GM18873 (cell line): Measurements from ENCODE around the gene GNL1.
"Not testable (repeated sequence)": the region's sequence is repeated elsewhere in the genome, so short reads cannot be mapped to it uniquely, and the experiment has no call there.

Experiments
- ATAC-seq: cut with Tn5 transposase; IDR thresholded peaks from one replicate; pipeline ENCODE4 v1.9.1; 2021; ENCODE audit warnings: mild to moderate bottlenecking, moderate library complexity, moderate number of reproducible peaks; ENCODE audit not compliant: unreplicated experiment, low FRiP score

GNL1 gene

DNA sequence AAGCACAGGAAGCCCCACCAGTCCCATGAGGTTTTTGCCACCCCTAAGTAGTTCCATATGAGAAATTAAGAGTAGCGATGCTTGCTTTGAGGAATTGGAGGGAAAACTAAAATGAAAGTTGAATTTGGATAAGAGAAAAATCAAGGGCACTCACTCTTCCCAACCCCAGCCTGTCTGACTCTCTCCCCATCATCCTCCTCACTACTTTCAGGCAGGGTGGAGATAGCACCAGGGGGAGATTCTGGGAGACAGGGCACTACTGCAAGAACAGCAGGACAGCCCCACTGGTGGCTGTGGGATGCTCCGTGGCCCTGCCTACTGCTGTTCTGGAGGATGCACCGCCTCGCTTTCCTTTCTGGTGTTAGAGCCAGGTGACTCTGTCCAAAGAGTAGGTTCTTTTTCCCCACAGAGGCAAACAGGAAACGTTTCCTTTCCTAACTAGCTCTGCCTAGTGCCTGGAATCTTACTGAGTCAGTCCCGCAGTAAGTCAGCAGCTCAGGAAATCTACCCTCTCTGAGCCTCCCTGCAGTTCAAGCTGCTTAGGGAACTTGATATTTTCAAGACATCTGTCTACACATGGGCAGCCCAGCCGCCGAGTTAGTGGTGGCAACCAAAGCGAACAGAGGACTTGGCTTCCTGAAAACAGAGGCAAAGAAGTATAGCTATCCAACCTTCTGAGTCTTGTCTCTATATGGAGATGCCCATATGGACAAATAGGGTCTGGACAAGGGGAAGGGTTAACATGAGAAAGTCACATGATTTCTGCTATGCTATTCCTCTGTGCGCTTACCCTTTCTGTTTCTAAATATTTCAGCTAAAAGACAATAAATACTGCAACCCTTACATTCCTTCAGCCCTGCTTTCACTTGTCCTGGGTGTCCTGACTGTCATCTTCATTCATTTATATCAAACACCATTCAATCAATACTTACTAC is 55.6 kb downstream of the GNL1 start:
- ATAC-seq, result no peak

DNA sequence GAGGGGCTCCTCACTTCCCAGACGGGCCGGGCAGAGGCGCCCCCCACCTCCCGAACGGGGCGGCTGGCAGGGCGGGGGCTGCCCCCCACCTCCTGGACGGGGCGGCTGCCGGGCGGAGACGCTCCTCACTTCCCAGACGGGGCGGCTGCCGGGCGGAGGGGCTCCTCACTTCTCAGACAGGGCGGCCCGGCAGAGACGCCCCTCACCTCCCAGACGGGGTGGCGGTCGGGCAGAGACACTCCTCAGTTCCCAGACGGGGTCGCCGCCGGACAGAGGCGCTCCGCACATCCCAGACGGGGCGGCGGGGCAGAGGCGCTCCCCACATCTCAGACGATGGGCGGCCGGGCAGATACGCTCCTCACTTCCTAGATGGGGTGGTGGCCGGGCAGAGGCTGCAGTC is 57.6 kb downstream of the GNL1 start:
- ATAC-seq, result not testable (repeated sequence)

DNA sequence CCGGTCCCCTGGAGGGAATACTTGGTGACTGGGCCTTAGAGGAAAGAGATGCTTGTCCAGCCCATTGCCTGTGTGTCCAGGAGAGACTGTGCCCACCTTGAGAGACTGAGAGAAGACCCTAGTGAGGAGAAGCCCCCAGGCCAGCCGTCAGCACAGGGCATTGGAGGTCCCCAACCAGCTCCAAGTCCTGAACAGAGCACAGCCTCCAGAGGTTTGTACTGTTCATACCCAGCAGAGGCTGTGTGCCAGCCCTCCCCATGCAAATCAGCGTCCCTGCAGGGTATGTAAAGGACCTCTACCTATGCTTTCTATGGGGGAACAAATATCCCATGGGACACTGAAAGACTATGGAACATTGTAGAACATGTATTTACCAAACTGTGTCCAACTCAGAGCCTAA is 58.6 kb downstream of the GNL1 start:
- ATAC-seq, result no peak

DNA sequence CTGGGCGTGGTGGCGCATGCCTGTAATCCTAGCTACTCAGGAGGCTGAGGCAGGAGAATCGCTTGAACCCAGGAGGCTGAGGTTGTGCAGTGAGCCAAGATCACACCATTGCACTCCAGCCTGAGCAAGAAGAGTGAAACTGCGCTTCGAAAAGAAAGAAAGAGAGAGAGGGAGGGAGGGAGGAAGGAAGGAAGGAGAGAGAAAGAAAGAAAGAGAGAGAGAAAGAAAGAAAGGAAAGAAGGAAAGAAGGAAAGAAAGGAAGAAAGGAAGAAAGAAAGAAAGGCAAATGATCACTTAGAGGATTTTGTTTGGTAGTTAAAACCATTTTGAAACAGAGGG is 59.1 kb downstream of the GNL1 start:
- not testable (repeated sequence) for ATAC-seq

DNA sequence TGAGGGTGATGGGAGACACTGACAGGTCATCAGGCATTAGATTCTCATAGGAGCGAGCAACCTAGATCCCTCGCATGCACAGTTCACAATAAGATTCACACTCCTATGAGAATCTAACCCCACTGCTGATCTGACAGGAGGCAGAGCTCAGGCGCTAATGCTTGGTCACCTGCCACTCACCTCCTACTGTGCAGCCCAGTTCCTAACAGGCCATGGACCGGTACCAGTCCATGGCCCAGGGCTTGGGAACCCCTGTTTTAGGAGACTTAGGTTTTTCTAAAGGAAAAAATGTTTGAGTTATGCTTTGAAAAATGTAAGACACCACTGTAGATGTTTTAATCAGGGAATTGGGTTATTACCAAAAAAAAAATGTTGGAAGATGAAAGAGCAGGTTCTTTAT is 60.3 kb downstream of the GNL1 start:
- ATAC-seq, result no peak

DNA sequence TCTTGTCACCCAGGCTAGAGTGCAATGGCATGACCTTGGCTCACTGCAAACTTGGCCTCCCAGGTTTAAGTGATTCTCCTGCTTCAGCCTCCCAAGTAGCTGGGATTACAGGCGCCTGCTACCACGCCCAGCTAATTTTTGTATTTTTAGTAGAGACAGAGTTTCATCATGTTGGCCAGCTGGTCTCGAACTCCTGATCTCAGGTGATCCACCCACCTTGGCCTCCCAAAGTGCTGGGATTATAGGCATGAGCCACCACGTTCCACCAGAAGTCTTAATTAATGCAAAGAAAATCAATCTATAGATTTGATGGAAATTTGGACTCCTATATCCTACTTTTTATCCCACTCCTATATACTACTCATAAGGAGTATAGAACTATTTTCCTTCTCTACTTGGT is 61.2 kb downstream of the GNL1 start:
- not testable (repeated sequence) for ATAC-seq

DNA sequence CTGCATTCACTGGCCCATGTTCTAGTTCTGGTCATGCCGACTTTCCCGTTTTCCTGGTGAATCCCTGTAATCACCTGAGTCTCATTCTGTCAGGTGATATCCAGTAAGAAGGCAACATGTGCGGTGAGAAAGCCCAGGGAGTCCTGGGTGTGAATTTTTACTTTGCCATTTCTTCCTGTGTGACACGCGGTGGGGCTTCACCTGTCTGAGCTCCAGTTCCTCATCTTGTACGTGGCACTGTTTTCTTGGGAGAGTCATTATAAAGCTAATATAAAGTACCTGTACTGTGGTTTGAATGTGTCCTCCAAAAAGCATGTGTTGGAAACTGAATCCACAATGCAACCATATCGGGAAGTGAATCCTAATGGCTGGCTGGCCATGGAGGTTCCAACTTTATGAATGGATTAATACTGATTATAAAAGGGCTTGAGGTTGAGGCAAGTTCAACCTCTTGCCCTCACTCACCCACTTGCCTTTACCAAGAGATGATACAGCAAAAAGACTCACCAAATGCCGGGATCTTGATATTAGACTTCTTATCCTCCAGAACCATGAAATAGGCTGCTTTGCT is 61.9 kb downstream of the GNL1 start:
- no peak for ATAC-seq

DNA sequence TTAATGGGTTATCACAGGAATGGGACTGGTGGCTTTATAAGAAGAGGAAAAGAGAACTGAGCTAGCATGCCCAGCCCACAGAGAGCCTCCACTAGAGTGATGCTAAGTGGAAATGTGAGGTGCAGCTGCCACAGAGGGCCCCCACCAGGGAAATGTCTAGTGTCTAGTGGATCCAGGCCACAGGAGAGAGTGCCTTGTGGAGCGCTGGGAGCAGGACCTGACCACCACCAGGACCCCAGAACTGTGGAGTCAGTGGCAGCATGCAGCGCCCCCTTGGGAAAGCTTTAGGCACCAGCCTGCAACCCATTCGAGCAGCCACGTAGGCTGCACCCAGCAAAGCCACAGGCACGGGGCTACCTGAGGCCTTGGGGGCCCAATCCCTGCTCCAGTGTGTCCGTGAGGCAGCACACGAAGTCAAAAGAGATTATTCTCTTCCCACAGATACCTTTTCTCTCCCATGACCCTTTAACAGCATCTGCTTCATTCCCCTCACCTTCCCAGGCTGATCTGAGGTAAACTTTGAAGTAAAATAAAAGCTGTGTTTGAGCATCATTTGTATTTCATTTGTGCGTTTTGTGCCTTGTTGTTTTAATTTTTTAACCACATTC is 62.5 kb downstream of the GNL1 start:
- ATAC-seq, result no peak

DNA sequence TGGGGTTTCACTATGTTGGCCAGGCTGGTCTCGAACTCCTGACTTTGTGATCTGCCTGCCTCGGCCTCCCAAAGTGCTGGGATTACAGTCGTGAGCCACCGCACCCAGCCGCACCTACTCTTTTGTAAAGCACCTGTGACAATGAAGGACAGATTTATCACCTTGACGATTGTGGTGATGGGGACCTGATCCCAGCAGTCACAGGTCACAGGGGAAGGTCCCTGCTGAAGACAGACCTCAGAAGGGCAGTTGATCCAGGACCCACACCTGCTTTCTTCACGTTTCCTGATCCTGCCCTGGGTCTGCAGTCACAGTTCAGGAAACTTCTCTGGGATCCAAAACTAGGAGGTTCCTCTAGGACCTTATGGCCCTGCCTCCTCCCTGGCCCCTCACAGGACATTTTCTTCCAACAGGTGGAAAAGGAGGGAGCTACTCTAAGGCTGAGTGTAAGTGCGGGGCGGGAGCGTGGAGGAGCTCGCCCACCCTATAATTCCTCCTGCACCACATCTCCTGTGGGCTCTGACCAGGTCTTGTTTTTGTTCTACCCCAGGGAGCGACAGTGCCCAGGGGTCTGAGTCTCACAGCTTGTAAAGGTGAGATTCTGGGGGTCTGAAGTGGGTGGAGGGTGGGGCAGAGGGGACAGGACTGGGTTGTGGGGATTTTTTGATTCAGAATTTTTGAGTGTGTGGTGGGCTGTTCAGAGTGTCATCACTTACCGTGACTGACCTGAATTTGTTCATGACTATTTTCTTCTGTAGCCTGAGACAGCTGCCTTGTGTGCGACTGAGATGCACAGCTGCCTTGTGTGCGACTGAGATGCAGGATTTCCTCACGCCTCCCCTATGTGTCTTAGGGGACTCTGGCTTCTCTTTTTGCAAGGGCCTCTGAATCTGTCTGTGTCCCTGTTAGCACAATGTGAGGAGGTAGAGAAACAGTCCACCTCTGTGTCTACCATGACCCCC is 64.0 kb downstream of the GNL1 start:
- ATAC-seq, result no peak
